GM08714 (cell line): ENCODE results near the gene CHRND.

Source experiments
- H3K4me3 ChIP-seq: fragments of 200-500 bp; sonication (Bioruptor generic); 2 replicates; pipeline ENCODE4 v1.5.1; 2014; ENCODE audit warnings: mild to moderate bottlenecking, low read length, inconsistent platforms
- ZNF274 ChIP-seq: IDR thresholded peaks from 2 replicates; pipeline ENCODE4 v1.6.1; 2012; ENCODE audit warnings: mild to moderate bottlenecking, low read depth, low read length

Gene CHRND

DNA sequence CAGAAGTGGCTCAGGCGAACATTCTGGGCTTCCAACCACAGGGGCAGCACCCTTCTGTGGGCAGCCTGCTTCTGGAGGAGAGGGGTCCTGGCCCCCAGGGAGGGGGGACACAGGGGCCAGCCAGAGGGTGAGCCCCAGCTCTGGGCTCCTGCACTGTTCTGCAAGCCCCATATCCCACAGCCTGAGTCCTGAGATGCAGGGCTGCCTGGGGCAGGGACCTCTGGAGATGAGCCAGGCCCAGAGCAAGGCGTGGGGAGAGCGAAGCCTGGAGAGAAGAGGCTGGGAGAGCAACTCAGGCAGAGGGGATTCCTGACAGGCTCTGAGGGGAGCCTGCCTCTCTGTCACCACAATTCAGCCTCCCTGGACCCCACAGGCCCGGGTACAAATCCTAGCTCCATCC, 19.3 kb upstream of the CHRND start:
- no peak overlapping the region for H3K4me3 ChIP-seq
- TF ChIP-seq ZNF274: no peak

DNA sequence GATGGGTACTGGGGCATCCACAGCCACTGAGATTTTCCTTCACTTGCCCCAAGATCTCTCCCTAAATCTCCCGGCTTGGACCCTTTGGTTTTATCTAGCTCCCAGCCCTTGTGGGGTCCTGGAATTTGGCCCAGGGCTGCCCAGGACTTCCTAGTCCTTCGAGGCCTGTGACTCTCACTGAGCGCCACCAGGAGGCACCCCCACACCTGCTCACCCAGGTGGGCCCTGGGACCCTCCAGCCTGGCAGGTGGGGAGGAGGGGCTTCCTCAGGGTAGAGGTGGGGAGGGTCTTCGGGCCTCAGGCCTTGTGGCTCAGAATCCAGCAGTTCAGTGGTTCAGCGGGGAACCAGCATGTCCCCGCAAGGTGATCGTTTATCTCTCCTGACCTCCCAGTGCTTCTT, 17.7 kb upstream of the CHRND start:
- no peak for TF ChIP-seq ZNF274
- no peak overlapping the region for H3K4me3 ChIP-seq

DNA sequence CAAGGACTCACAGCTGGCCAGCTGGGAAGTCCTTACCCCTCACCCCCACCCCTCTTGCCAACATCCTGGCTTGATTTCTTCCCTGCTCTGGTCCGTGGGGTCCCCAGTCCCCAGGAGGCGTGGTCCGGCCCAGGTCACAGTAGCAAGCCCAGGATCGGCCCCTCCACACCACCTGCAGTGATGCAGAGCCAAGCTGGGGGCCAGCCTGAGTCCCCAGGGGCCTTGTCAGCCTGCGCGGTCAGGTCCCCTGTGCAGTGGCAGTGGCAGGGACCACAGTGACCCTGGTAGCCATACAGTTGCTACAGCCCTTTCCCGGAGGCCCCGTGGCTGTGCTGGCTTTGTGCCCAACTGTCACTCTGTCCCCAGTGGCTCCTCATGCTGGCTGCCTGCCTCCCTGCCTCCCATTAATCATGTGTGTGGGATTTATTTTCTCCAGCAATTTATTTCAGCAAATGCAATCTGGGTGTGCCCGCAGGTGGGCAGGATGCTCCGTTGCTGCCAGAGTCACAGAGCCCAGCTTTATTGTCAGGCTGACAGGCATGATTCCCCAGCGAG, 14.5 kb upstream of the CHRND start:
- no peak overlapping the region for H3K4me3 ChIP-seq
- no peak for TF ChIP-seq ZNF274

DNA sequence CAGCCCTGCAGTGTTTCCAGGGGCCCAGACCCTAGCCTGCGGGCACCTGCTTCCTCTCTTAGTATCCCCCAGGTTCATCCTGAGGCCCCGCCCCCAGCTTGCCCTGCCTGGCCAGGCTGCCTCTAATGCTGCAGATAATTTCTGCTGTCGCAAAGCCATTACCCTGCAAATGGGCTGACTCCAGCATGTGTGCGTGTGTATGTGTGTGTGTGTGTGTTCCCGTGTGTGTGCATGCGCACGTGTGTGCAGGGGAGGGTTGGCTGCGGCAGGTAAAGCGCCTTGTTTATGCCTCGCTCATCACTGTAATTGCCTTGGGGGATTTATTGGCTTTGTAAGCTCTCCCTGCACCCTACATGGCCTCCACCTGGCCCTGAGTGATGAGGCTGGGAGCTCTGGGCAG, 13.4 kb upstream of the CHRND start:
- no peak overlapping the region for H3K4me3 ChIP-seq
- TF ChIP-seq ZNF274: no peak

DNA sequence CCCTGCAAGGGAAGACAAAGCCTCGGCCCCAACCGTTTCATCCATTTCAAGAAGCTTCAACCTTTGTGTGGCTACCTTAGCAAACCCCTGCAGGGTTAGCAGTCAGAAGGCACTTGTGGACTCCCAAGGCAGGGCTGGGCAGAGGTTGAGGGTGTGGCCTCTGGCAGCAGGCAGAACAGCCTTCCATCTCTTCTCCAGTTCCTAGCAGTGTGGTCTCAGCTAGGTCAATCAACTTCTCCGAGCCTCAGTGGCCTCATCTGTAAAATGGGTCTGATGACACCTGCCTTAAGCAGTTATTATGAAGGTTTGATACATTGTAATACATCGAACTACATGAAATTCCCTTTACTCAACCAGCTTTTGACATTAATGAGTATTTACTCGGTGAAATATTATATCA, 12.6 kb upstream of the CHRND start:
- TF ChIP-seq ZNF274: no peak
- H3K4me3 ChIP-seq: no peak overlapping the region

DNA sequence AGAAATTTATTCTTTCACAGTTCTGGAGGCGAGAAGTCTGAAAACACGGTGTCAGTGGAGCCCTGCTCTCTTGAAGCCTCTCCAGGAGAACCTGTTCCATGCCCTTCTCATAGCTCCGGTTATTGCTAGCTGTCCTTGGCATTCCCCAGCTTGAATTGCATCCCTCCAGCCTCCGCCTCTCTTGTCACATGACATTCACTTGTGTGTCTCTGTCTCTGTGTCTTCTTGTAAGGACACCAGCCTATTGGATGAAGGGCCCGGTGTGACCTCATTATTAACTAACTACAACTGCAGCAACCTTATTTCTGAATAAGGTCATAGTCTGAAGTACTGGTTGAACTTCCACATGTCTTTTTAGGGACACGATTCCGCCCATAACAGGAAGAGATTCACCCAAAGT, 10.3 kb upstream of the CHRND start:
- H3K4me3 ChIP-seq: no peak overlapping the region
- TF ChIP-seq ZNF274: no peak

DNA sequence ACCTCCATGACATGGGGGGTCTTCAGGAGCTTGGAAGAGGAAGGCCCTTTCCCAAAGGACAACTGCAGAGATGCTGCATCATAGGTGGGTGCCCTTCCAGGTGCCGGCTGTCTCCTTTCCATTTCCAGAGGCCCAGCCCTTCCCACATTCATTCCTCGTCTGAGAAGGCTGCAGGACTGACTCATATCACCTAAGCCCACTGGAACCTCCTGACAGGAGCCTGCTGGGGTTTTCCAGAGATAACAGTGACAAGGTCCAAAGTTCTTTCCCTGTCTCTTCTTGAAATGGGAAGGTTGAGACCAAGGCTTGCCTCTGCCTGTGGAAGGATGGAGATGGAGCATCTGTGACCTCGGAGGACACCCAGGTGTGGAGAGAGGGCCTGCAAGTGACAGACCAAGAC, 9.4 kb upstream of the CHRND start:
- H3K4me3 ChIP-seq: no peak overlapping the region
- no peak for TF ChIP-seq ZNF274

DNA sequence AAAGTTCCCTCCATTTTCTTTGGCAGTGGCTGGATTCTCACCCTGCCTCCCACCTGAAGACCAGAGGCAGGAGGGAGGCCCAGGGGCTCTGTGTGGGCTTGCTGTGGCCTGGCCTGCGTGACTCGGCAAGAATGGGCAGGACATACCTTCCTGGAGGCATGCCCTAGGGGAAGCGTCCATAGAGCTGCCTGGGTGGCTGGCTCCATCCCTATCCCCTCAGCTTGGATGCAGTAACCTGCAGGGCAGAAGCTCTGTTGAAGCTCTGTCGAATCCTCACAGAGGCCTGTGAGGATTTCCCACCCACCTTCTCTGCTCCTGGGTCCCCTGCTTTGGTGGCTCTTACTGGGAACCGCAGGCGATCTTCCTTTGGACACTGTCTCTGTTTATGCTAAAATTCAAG, 7.1 kb upstream of the CHRND start:
- no peak overlapping the region for H3K4me3 ChIP-seq
- no peak for TF ChIP-seq ZNF274

DNA sequence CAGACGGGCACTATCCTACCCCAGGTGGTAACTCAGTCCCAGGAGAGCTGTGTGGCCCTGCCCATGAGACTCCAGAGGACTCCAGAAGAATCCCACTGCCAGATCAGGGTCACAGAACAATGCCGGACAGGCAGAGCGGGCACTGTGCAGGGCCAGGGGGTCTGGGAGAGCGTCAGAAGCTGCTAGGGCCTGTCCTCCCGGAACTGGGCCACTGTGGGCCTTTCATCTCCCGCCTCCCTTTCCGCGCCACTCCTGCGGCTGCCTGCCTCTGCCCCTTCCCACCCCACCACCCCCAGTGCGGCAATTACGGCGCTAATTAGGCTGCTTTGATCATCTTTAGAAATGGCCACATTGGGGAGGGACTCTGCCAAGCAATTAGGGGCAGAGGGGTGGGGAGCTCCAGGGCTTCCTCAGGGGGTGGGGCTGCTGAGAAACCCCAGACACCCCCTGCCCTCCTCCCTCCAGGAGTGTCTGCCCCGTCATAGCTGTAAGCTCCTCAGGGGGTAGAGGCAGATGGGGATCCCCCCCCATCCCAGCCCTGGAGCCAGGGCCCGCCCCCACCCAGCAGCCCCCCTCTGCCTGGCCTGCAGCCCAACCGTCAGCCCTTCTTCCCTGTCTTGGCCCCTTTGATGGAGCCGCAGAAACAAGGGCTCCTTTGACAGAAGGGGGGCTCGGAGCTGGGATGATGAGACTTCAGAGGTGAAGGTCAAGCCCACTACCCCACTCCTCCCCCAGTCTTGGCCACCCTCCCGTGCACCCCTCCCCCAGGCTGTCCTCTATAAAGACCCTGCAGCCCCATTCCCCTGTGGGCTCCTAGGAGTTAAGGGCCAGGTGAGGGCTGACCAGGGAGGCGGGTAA, 6.2 kb upstream of the CHRND start, which contains the start of gene PRSS56:
Gene PRSS56 (plus strand): TSS at position 808 of the 858 bp plus-strand sequence. CDS start 211 bp downstream, outside the sequence.
- no peak within 1 kb of the TSS for H3K4me3 ChIP-seq
- TF ChIP-seq ZNF274: no peak

DNA sequence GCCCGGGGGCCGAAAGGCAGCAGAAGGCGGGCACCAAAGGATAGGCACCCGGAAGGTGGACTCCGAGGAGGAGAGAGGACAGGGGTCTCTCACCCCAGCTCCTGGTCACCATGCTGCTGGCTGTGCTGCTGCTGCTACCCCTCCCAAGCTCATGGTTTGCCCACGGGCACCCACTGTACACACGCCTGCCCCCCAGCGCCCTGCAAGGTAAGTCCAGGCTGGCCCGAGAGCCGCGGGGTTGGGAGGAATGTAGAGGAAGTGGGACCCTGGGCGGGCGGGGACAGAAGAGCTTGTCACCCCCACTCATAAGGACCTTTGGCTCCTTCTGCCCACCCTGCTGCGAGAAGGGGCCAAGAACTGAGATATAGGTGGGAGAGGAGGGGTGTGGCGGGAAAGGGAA, 5.5 kb upstream of the CHRND start:
- no peak overlapping the region for H3K4me3 ChIP-seq
- TF ChIP-seq ZNF274: no peak

DNA sequence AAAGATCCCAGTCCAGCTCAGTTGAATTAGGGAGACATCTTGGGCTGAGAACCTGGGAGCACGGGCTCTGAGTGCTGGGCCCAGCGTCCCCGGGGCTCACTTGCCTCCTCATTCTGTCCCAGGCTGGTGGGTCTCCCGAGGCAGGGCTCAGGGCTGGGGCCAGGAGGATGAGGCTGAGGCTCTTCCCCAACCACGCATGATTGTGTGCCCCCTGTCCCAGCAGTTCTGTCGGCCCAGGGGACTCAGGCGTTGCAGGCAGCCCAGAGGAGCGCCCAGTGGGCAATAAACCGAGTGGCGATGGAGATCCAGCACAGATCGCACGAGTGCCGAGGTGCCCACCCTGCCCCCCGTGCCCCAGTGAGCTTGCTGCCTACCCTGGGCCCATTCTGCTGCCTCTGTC, 4.9 kb upstream of the CHRND start:
- no peak overlapping the region for H3K4me3 ChIP-seq
- no peak for TF ChIP-seq ZNF274

DNA sequence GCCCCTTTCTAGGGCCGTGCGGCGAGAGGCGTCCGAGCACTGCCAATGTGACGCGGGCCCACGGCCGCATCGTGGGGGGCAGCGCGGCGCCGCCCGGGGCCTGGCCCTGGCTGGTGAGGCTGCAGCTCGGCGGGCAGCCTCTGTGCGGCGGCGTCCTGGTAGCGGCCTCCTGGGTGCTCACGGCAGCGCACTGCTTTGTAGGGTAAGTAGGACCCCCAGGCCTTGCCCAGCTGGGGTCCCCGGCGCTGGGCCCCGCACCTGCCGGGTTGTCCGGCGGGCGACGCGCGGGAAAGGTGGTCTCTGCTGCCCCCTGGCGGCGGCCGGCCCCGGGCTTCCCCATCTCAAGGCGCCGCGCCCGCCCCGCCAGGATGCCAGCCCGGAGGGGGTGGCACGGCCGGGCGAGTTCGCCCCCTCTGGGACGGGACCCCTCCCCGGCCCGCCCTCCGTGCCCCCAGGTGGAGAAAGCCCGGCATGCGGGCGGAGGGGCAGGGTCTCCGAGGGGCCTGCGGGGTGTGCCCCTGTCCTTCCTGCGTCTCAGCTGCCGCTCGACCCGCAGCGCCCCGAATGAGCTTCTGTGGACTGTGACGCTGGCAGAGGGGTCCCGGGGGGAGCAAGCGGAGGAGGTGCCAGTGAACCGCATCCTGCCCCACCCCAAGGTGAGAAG, 3.9 kb upstream of the CHRND start:
- no peak overlapping the region for H3K4me3 ChIP-seq
- no peak for TF ChIP-seq ZNF274

DNA sequence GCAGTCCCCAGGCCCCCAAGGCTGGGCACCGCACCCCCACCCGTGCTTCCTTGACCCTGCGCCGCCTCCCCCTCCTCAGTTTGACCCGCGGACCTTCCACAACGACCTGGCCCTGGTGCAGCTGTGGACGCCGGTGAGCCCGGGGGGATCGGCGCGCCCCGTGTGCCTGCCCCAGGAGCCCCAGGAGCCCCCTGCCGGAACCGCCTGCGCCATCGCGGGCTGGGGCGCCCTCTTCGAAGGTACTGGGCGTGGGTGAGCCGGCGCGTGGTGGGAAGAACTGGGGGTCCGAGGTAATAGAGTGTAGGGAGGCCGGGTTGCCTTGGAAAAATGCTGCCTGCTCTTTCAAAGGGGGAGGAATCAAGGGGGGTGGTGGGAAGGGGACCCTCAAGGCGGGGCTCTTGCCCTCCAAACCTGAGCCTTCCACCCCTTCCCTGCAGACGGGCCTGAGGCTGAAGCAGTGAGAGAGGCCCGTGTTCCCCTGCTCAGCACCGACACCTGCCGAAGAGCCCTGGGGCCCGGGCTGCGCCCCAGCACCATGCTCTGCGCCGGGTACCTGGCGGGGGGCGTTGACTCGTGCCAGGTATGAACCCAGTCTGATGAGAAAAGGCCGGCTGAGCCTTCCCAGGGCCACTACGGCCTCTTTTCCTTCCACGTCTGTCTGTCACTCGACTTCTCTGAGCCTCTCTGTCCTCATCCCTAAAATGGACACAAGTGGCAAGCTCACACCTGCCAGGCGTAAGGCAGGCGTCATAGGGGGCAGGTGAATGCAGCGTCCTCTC, 3.1 kb upstream of the CHRND start:
- TF ChIP-seq ZNF274: no peak
- no peak overlapping the region for H3K4me3 ChIP-seq

DNA sequence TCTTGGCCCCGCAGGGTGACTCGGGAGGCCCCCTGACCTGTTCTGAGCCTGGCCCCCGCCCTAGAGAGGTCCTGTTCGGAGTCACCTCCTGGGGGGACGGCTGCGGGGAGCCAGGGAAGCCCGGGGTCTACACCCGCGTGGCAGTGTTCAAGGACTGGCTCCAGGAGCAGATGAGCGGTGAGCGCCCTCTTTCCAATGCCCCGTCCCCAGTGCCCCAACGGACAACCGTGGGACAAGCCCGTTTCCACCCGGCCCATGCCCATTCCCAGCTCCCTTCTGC, 2.6 kb upstream of the CHRND start:
- no peak for TF ChIP-seq ZNF274
- H3K4me3 ChIP-seq: no peak overlapping the region

DNA sequence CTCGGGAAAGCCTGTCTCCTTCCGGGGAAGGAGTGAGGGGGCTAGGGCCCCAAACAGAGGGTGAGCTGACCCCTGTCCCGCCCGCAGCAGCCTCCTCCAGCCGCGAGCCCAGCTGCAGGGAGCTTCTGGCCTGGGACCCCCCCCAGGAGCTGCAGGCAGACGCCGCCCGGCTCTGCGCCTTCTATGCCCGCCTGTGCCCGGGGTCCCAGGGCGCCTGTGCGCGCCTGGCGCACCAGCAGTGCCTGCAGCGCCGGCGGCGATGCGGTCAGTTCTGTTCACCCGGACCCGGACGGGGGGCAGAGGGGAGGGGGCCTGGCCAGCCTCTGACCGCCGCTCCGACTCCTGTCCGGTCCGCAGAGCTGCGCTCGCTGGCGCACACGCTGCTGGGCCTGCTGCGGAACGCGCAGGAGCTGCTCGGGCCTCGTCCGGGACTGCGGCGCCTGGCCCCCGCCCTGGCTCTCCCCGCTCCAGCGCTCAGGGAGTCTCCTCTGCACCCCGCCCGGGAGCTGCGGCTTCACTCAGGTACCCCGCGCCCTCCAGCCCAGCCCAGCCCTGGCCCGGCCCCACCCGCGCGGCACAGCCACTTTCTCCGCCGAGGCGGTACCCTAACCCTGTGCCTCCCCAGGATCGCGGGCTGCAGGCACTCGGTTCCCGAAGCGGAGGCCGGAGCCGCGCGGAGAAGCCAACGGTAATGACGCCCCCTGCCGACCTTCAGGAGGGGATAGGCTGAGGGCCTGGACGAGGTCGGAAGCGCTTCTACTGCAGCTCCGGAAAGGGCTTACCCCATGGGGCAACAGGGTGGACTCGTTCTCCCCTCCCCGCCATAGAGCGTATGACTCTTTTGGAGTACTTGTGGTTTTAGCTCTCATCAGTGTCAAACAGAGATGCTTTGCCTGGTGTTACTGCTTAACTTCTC, 2.0 kb upstream of the CHRND start:
- no peak overlapping the region for H3K4me3 ChIP-seq
- TF ChIP-seq ZNF274: no peak
